ENCODE measurements around the gene TTLL9. TPM values are rescaled to one million over a fixed set of nuclear protein-coding genes. Genes with fewer than 3 reads are reported as not detected.

The TTLL9 gene
- total RNA-seq, 2 donors from 2014 or later: 1.2 TPM; not detected in 1

- H3K9me3 ChIP-seq: no peaks in the 10 kb centered on the region
- intact Hi-C loops (cut with DNase I): no loop called here
- no peaks in the 10 kb centered on the region for H3K36me3 ChIP-seq
- H3K4me1 ChIP-seq (replicated peaks): no peaks in the 10 kb centered on the region
- DNase-seq (ENCODE audit: low spot score): no peak
- H3K4me3 ChIP-seq: no peak overlapping the region
- H3K27me3 ChIP-seq (replicated peaks; ENCODE audit: insufficient read depth): peaks cover 7% of the 10 kb centered on the region
- WGBS: 65% methylated on average over 6 of the region's 6 CpGs
- TF ChIP-seq CTCF (IDR thresholded peaks at IDR 0.05) (no peak), POLR2AphosphoS5 (IDR thresholded peaks at IDR 0.05) (no peak), POLR2A (IDR thresholded peaks at IDR 0.05) (no peak)
- no peak overlapping the region for H3K27ac ChIP-seq
Observed at GRCh38 chr20:31963889-31964288, 93.5 kb downstream of the TTLL9 start.

GRCh38 chr20:31966991-31967655, 96.7 kb downstream of the TTLL9 start:
- Histone ChIP-seq H3K36me3 (no peaks in the 10 kb centered on the region), H3K27me3 (replicated peaks; ENCODE audit: insufficient read depth) (peaks cover 7% of the 10 kb centered on the region), H3K27ac (no peak overlapping the region), H3K4me1 (replicated peaks) (no peaks in the 10 kb centered on the region), H3K4me3 (no peak overlapping the region), H3K9me3 (no peaks in the 10 kb centered on the region)
- WGBS: 10% methylated on average over 5 of the region's 5 CpGs
- no peak for DNase-seq (ENCODE audit: low spot score)
- intact Hi-C loops (cut with DNase I): no loop called here
- TF ChIP-seq CTCF (IDR thresholded peaks at IDR 0.05) (no peak), POLR2A (IDR thresholded peaks at IDR 0.05) (no peak)

GRCh38 chr20:31967830-31968249, 97.4 kb downstream of the TTLL9 start, which contains the start of gene XKR7:
Gene XKR7, plus strand, starts transcription at chr20:31968151. Its CDS starts 25 bp downstream, at chr20:31968176.
- TF ChIP-seq POLR2AphosphoS5 (IDR thresholded peaks at IDR 0.05) (no peak), CTCF (IDR thresholded peaks at IDR 0.05) (no peak), POLR2A (IDR thresholded peaks at IDR 0.05) (no peak)
- Histone ChIP-seq H3K4me3 (no peak within 1 kb of the TSS), H3K36me3 (no peaks in the 10 kb centered on the region), H3K9me3 (no peaks in the 10 kb centered on the region), H3K27me3 (replicated peaks; ENCODE audit: insufficient read depth) (peaks cover 7% of the 10 kb centered on the region), H3K4me1 (replicated peaks) (no peaks in the 10 kb centered on the region), H3K27ac (no peak within 1 kb of the TSS)
- WGBS: 3% methylated on average over 32 of the region's 38 CpGs
- intact Hi-C loops (cut with DNase I): no loop called here
- DNase-seq (ENCODE audit: low spot score): no peak

GRCh38 chr20:31968291-31969126, 98.1 kb downstream of the TTLL9 start:
- Histone ChIP-seq H3K36me3 (no peaks in the 10 kb centered on the region), H3K4me3 (no peak overlapping the region), H3K27me3 (replicated peaks; ENCODE audit: insufficient read depth) (peaks cover 7% of the 10 kb centered on the region), H3K4me1 (replicated peaks) (no peaks in the 10 kb centered on the region), H3K27ac (no peak overlapping the region), H3K9me3 (no peaks in the 10 kb centered on the region)
- peak; percentile 34 for DNase-seq (ENCODE audit: low spot score)
- TF ChIP-seq POLR2AphosphoS5 (IDR thresholded peaks at IDR 0.05) (peak; percentile 47), POLR2A (IDR thresholded peaks at IDR 0.05) (no peak)
- intact Hi-C loops (cut with DNase I): no loop called here
- WGBS: 4% methylated on average over 24 of the region's 57 CpGs

GRCh38 chr20:31969991-31970390, 99.6 kb downstream of the TTLL9 start:
- no peak for DNase-seq (ENCODE audit: low spot score)
- intact Hi-C loops (cut with DNase I): no loop called here
- Histone ChIP-seq H3K4me3 (no peak overlapping the region), H3K27me3 (replicated peaks; ENCODE audit: insufficient read depth) (peaks cover 7% of the 10 kb centered on the region), H3K27ac (no peak overlapping the region), H3K36me3 (no peaks in the 10 kb centered on the region), H3K4me1 (replicated peaks) (no peaks in the 10 kb centered on the region), H3K9me3 (no peaks in the 10 kb centered on the region)
- no peak for TF ChIP-seq POLR2A (IDR thresholded peaks at IDR 0.05)
- no peak for TF ChIP-seq POLR2AphosphoS5 (IDR thresholded peaks at IDR 0.05)
- TF ChIP-seq CTCF (IDR thresholded peaks at IDR 0.05): no peak
- WGBS: 71% methylated on average over 5 of the region's 5 CpGs

Measured in prostate gland (tissue), 2 donors.